HUES64 (cell line): ENCODE measurements around the gene HIBCH. TPM values are rescaled to one million over a fixed set of nuclear protein-coding genes. Genes with fewer than 3 reads are reported as not detected.
"Not testable (repeated sequence)": the region's sequence is repeated elsewhere in the genome, so short reads cannot be mapped to it uniquely, and the experiment has no call there.

ENCODE experiments used
- H3K27ac ChIP-seq: 2 replicates; pipeline ENCODE4 v1.7.0; 2013; ENCODE audit warnings: low read depth, low read length, inconsistent platforms
- H3K27me3 ChIP-seq: 2 replicates; pipeline ENCODE4 v1.6.1; 2013; ENCODE audit warnings: mild to moderate bottlenecking, low read length; ENCODE audit not compliant: insufficient read depth
- H3K36me3 ChIP-seq: 2 replicates; pipeline ENCODE4 v1.6.1; 2013; ENCODE audit warnings: mild to moderate bottlenecking, low read length; ENCODE audit not compliant: insufficient read depth
- H3K4me1 ChIP-seq: 2 replicates; pipeline ENCODE4 v1.6.1; 2013; ENCODE audit warnings: mild to moderate bottlenecking, low read length, moderate library complexity; ENCODE audit not compliant: insufficient read depth
- H3K4me3 ChIP-seq: 2 replicates; pipeline ENCODE4 v1.5.1; 2013; ENCODE audit warnings: mild to moderate bottlenecking, low read length, moderate library complexity
- H3K9ac ChIP-seq: 2 replicates; pipeline ENCODE4 v1.6.1; 2013; ENCODE audit warnings: mild to moderate bottlenecking, low read depth, low read length
- H3K9me3 ChIP-seq: 2 replicates; pipeline ENCODE4 v1.6.1; 2013; ENCODE audit warnings: low read depth, low read length; ENCODE audit not compliant: insufficient read depth
- WGBS: fragments of 150-250, 120-280 bp; methylation state at CpG from one replicate; pipeline ENCODE4 v1.1.7; 2013; ENCODE audit warnings: missing lambda C conversion rate; 5-methylcytosine and 5-hydroxymethylcytosine counted together
- polyA plus RNA-seq, 2 experiments: library from polyadenylated mRNA; stranded (reverse); fragments of 50-300 nt; gene quantifications; one replicate each; pipeline ENCODE4 v1.2.3, GENCODE V29; 2013

The HIBCH gene
- 20.7 TPM for polyA plus RNA-seq (2013, experiment 1 of 2)
- polyA plus RNA-seq (2013, experiment 2 of 2) = 23.4 TPM

- no peaks in the 10 kb centered on the region for H3K9me3 ChIP-seq
- WGBS = under 1% methylated on average over 47 of the region's 50 CpGs
- peak within 1 kb of the TSS; percentile 74 for H3K9ac ChIP-seq
- H3K4me3 ChIP-seq = peak within 1 kb of the TSS; percentile 73
- peaks cover 10% of the 10 kb centered on the region for H3K4me1 ChIP-seq
- no peaks in the 10 kb centered on the region for H3K36me3 ChIP-seq
- no peaks in the 10 kb centered on the region for H3K27me3 ChIP-seq
- H3K27ac ChIP-seq = peak within 1 kb of the TSS; percentile 45
Observed at GRCh38 chr2:190319555-190320498, at the start of gene HIBCH. Gene HIBCH (minus strand): TSS chr2:190319826. CDS start chr2:190319750, 76 bp downstream.

GRCh38 chr2:190367091-190367490, 47.5 kb upstream of the HIBCH start:
- Histone ChIP-seq H3K27ac (no peak overlapping the region), H3K4me1 (no peaks in the 10 kb centered on the region), H3K4me3 (no peak overlapping the region), H3K36me3 (no peaks in the 10 kb centered on the region), H3K9me3 (no peaks in the 10 kb centered on the region), H3K27me3 (no peaks in the 10 kb centered on the region), H3K9ac (no peak overlapping the region)
- 89% methylated on average over 3 of the region's 4 CpGs for WGBS

- Histone ChIP-seq H3K36me3 (no peaks in the 10 kb centered on the region), H3K9me3 (no peaks in the 10 kb centered on the region), H3K4me3 (no peak overlapping the region), H3K9ac (no peak overlapping the region), H3K27me3 (no peaks in the 10 kb centered on the region), H3K27ac (no peak overlapping the region), H3K4me1 (no peaks in the 10 kb centered on the region)
- 87% methylated on average over 11 of the region's 11 CpGs for WGBS
Observed at GRCh38 chr2:190366248-190366753, 46.7 kb upstream of the HIBCH start.

- Histone ChIP-seq H3K27me3 (no peaks in the 10 kb centered on the region), H3K27ac (no peak overlapping the region), H3K4me3 (no peak overlapping the region), H3K9me3 (no peaks in the 10 kb centered on the region), H3K4me1 (no peaks in the 10 kb centered on the region), H3K9ac (no peak overlapping the region), H3K36me3 (no peaks in the 10 kb centered on the region)
- 93% methylated on average over 19 of the region's 19 CpGs for WGBS
Observed at GRCh38 chr2:190365499-190366204, 46.0 kb upstream of the HIBCH start.

GRCh38 chr2:190362894-190363293, 43.3 kb upstream of the HIBCH start:
- no peaks in the 10 kb centered on the region for H3K9me3 ChIP-seq
- H3K9ac ChIP-seq = no peak overlapping the region
- H3K4me3 ChIP-seq = no peak overlapping the region
- no peak overlapping the region for H3K27ac ChIP-seq
- WGBS = 93% methylated on average over 1 of the region's 1 CpG
- H3K27me3 ChIP-seq = no peaks in the 10 kb centered on the region
- no peaks in the 10 kb centered on the region for H3K36me3 ChIP-seq
- H3K4me1 ChIP-seq = no peaks in the 10 kb centered on the region

GRCh38 chr2:190361572-190361971, 41.9 kb upstream of the HIBCH start:
- H3K9ac ChIP-seq = no peak overlapping the region
- no peaks in the 10 kb centered on the region for H3K4me1 ChIP-seq
- no peak overlapping the region for H3K27ac ChIP-seq
- 59% methylated on average over 2 of the region's 2 CpGs for WGBS
- no peaks in the 10 kb centered on the region for H3K27me3 ChIP-seq
- H3K4me3 ChIP-seq = no peak overlapping the region
- no peaks in the 10 kb centered on the region for H3K9me3 ChIP-seq
- H3K36me3 ChIP-seq = no peaks in the 10 kb centered on the region

- Histone ChIP-seq H3K9me3 (no peaks in the 10 kb centered on the region), H3K27me3 (no peaks in the 10 kb centered on the region), H3K4me1 (no peaks in the 10 kb centered on the region), H3K9ac (no peak overlapping the region), H3K36me3 (no peaks in the 10 kb centered on the region), H3K27ac (no peak overlapping the region), H3K4me3 (no peak overlapping the region)
- WGBS = no CpG with 5 or more reads among the region's 3 CpGs
Observed at GRCh38 chr2:190360965-190361364, 41.3 kb upstream of the HIBCH start.

GRCh38 chr2:190360561-190360960, 40.9 kb upstream of the HIBCH start:
- no peaks in the 10 kb centered on the region for H3K9me3 ChIP-seq
- no peaks in the 10 kb centered on the region for H3K36me3 ChIP-seq
- no peaks in the 10 kb centered on the region for H3K4me1 ChIP-seq
- H3K27ac ChIP-seq = no peak overlapping the region
- no peak overlapping the region for H3K9ac ChIP-seq
- no peak overlapping the region for H3K4me3 ChIP-seq
- H3K27me3 ChIP-seq = no peaks in the 10 kb centered on the region

GRCh38 chr2:190358655-190359448, 39.2 kb upstream of the HIBCH start:
- H3K27me3 ChIP-seq, H3K9ac ChIP-seq, H3K36me3 ChIP-seq, H3K4me3 ChIP-seq, H3K27ac ChIP-seq, H3K4me1 ChIP-seq, H3K9me3 ChIP-seq: not testable (repeated sequence)
- WGBS = 96% methylated on average over 8 of the region's 8 CpGs

GRCh38 chr2:190357600-190357999, 38.0 kb upstream of the HIBCH start:
- WGBS = 38% methylated on average over 1 of the region's 2 CpGs
- Histone ChIP-seq H3K4me1 (no peaks in the 10 kb centered on the region), H3K27me3 (no peaks in the 10 kb centered on the region), H3K9me3 (no peaks in the 10 kb centered on the region), H3K27ac (no peak overlapping the region), H3K9ac (no peak overlapping the region), H3K4me3 (no peak overlapping the region), H3K36me3 (no peaks in the 10 kb centered on the region)
